HG03575 (cell line): ENCODE results near the gene KCNH2.

ENCODE experiments used
- ATAC-seq: cut with Tn5 transposase; IDR thresholded peaks from one replicate; pipeline ENCODE4 v1.9.1; 2021; ENCODE audit not compliant: unreplicated experiment, insufficient number of reproducible peaks, low FRiP score; ENCODE audit errors: extremely low read depth

KCNH2 gene

DNA sequence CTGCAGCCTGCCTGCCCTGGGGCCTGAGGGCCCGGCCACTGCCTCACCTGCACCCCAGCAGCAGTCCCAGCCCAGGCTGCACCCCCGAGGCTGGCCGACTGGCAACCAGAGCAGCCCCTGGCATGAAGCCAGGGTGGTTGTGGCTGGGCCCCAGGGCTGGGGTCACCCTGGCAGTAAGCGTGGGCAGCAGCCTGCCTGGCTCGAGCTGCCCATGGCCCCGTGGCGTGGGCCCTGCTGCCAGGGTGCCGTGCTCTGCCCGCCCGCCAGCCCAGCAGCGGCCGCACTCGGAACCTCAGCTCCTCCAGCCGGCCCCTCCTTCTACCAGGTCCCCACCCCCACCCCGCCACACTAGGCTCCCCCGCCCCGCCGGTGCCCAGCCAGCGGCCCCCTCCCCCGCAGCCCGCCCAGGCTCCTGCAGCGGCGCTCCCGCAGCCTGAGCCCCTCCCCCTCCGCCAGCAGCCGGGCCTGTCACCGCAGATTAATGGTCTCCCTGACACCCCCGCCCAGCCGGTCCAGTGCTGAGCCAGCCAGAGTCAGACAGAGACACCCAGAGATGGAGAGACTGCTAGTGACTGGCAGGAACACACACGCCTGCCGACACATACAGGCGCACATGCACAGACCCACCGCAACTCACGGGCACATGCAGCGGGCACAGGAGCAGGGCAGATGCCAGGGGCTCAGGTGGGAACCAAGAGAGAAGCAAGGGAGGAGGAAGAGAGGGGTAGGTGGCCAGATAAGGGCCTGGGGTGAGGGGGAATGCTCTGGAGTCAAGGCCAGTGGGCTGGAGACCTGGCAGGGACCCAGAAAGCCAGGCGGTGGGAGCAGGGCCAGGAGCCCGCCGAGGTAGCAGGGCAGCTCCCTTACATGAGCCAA, 22.4 kb downstream of the KCNH2 start:
- no peak for ATAC-seq

GRCh38 chr7:150954986-150955518, 23.1 kb downstream of the KCNH2 start:
- ATAC-seq: no peak

DNA sequence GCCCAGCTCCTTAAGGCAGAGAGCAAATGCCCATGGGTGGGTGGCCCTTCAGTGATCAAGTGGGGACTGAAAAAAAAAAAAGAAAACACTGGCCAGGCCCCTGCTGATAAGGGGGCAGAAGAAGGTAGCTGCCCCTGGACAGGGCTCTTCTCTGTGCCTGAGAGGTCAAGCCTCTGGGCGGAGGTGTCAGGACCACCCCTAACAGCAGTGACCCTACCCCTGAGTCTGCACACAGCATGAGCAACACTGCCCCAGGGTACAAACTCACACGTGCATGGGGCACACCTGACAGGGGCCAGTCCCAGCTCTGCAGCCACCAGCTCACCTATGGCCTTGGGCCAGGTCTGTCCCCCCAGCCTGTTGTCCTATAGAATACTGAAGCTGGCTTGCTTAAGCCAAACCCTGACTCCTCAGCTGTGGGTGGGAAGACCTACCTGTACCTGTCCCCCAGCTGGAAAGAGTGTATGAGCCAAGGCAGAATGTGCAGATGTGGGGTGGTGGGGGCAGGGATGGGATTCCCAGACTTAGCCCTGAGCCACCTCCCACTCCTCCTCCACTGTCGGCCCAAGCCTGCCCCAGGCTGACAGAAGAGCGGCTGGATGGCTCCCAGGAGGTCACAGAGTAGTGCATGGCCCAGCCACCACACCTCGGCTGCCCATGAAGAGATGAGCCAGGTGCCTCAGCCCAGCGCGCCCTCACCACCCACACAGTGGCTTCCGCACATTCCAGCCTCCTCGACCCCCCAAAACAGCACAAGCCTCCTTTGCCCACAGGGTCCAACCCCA, 23.7 kb downstream of the KCNH2 start:
- no peak for ATAC-seq

- no peak for ATAC-seq
These were observed 24.8 kb downstream of the KCNH2 start for GRCh38 chr7:150953061-150953997.

- ATAC-seq: no peak
These were observed 25.6 kb downstream of the KCNH2 start for GRCh38 chr7:150952331-150953050.

DNA sequence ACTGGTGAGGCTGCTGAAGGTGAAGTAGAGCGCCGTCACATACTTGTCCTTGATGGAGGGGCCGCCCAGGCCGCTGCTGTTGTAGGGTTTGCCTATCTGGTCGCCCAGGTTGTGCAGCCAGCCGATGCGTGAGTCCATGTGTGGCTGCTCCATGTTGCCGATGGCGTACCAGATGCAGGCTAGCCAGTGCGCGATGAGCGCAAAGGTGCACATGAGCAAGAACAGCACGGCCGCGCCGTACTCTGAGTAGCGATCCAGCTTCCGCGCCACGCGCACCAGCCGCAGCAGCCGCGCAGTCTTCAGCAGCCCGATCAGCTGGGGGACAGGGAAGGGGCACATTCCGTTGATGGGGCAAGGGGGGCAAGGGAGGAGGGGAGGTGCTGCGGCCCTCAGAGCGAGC, 26.6 kb downstream of the KCNH2 start:
- no peak for ATAC-seq

GRCh38 chr7:150951181-150951520, 27.0 kb downstream of the KCNH2 start:
- ATAC-seq: no peak

DNA sequence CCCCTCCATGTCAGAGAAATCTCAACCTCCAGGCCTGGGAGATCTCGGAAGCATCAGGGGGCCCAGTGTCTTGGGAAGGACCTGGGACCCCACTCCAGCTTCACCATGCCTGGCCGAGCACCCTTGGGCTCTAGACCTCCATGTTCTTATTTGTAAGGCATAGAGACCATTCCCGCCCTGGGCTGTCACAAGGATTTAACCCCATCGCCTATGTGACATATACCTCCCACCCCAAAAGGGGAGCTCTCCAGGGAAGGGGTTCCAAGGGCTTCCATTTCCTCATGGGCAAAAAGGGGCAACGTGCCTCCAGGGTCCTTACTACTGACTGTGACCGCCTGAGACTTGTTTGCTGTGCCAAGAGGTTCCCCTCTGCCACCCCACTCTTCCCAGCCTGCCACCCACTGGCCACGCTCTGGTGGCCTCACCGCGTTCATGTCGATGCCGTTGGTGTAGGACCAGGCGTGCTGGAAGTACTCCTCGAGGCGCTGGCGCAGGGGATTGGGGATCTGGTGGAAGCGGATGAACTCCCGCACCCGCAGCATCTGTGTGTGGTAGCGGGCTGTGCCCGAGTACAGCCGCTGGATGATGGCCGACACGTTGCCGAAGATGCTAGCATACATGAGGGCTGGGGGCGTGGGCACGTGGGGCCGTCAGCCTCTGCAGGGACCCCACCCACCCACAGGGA, 27.5 kb downstream of the KCNH2 start:
- no peak for ATAC-seq

GRCh38 chr7:150949971-150950491, 28.1 kb downstream of the KCNH2 start:
- ATAC-seq: no peak

DNA sequence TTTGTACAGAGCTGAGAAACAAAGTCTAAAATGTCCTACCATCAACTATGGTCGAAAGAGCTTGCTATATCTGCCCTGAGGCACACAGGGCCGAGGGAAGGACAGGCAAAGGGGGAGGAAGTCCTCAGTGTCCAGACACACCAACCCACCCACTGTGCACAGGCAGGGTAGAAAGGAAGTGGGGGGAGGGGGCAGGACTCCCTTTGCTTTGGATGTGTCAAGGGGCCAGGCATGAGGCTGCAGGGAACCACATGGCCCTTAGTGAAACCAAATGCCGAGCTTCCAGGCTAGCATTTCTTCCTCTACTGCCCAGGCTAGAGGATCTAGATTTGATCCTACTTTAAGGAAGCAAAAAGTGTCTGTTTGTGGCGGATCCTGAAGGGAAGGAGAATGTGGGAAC, 28.6 kb downstream of the KCNH2 start:
- ATAC-seq: no peak

DNA sequence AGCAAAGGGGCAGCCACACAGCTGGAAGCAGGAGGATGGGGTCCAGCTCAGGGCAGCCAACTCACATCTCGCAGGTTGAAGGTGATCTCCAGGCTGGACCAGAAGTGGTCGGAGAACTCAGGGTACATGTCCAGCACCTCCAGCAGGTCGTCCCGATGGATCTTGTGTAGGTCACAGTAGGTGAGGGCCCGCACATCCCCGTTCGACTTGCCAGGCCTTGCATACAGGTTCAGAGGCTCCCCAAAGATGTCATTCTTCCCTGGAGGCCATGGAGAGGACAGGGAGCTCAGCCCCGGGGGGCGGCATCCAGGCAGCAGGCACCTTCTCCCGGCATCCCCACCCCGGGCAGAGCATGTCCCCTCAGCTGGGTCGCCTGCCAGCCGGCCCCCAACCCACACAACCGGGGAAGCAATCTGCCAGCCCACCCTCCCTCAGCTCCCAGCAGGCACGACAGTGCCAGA, 29.3 kb downstream of the KCNH2 start:
- no peak for ATAC-seq

DNA sequence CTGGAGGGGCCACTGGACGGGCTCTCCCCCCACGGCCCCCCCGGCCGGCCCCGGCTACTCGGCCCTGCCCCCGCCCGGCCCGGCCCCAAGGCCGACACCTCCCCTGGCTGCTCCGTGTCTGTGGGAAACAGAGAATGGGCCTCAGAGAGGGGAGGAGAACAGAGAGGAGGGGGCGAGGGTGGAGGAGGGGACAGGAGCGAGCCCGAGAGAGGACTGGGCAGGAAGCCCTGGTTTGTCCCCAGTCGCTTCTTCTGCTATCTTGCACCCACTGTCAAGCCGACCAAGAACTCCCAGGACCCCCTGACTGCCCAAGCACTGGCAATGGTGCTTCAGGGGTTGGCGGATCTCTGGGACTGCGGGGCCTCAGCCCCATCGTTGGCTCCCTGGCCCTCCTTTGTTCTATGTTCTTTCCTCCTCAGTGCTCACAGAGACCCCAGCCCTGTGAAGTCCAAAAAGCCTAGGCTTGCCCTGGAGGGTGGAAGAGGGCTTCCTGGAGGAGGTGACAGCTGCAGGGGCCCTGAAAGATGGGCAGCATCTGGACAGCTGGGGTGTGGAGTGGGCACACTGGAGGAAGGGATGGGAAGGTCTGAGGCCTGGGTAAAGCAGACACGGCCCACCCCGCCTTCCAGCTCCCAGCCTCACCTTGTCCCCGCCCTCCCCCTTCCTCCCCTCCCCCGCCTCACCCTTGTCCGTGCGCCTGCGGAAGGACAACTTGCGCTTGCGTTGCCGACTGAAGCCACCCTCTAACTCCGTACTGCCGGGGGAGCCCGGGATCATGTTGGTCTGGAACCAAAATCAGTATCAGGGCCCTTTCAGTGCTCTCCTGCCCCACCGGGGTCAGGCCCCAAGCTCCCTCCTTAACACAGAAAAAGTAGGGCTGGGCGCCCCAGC, 30.1 kb downstream of the KCNH2 start:
- ATAC-seq: no peak

DNA sequence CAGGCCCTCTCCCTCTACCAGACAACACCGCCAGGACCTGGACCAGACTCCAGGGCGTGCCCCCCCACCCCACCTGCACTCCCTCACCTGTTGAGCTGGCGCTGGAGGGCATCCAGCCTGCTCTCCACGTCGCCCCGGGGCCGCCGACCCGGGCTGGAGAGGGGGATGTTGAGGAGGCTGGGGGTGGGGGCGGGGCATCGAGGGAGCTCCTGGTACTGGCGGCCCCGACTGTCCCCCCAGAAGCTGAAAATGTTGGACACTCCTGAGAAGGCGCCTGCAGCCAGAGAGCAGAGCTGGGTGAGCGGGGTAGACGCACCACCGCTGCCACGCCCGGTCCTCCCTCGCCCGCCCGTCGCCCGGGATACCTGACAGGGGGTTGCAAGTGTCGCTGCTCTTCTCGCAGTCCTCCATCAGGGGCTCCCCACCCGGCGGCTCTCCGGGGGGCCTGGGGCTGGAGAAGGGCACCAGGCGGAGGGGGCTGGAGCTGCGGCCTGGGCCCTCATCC, 30.8 kb downstream of the KCNH2 start:
- no peak for ATAC-seq

- no peak for ATAC-seq
These were observed 31.5 kb downstream of the KCNH2 start for GRCh38 chr7:150946421-150947240.

- ATAC-seq: no peak
These were observed 32.2 kb downstream of the KCNH2 start for GRCh38 chr7:150945853-150946420.
